LoVo (cell line): ENCODE data around the gene ZNF415.
"Not testable (repeated sequence)": the region's sequence is repeated elsewhere in the genome, so short reads cannot be mapped to it uniquely, and the experiment has no call there.

Source experiments
- DNase-seq: peaks from one replicate; pipeline ENCODE4 v3.0.0-alpha.2; 2016; ENCODE audit warnings: low spot score

The ZNF415 gene

DNA sequence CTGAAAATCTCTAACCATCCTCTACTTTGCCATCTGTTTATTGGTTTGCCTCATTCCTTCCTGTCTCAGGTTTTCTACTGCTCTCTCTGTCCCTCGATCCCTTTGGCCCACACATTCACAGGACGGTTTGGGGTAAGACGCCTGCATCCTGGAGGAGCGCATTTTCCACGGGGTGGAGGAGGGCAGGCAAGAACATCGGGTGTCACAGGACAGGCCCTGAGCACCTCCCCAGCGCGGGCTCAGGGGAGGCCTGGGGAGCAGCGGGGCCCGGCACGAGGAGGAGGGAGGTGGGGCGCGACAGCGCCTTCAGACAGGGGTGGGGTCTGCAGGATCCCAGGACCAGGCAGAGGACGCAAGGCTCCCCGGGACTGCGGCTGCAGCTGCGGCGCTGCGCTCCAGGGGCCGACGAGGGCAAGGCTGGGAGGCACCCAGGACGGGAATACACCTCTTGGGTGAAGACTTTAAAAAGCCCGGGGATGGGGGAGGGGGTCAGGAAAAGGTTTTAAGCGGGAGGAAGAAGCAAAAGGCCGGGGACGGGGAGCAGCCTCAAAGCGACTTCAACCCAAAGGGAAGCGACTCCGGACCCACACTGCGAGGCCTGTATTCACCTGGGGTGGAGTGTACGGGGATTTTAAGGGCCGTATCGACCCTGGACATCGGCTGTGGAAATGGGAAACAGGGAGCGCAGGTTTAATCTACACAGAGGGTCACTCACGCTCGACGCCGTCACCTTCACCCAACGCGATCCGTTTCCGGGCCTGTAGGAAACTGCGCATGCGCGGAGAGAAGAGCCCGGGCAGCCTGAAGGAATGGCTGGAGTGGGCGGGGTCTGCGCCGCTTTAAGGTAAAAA lies at the start of gene ZNF415:
ZNF415 (minus strand) TSS at position 770 of the 851 bp plus-strand sequence. CDS start 10,234 bp downstream, outside the sequence.
- no peak for DNase-seq

DNA sequence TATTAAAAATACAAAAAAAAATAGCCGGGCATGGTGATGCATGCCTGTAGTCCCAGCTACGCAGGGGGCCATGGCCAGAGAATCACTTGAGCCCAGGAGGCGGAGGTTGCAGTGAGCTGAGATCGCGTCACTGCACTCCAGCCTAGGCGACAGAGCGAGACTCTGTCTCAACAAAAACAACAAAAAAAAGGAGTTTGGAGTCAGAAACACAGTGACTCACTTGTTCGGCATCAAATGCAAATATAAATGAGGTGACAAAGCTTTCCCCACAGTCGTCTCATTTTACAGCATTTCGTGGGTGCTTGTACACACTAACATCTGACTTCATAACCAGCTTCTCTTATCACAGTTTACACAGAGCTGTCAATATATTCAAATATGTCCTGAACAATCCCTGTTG lies 49.5 kb upstream of the ZNF415 start:
- DNase-seq, result no peak

DNA sequence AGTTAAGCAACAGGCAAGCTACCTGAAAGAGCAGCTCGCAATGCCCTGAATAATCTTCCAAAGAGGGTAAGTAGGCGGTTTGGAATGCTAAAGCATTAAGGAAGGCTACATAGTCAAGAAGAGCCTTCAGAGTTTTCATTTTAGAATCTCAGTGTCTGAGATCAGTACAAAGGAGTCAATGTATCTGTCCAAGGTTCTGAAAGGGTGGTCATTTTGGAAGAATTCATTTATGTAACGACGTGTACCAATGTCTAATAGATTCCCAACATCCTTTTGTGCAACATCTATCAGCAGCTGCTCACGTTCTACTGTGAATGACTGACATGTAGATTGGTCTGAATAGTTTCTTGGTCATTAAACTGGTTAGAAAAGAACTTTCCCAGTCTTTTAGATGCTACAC lies 45.3 kb upstream of the ZNF415 start:
- DNase-seq, result no peak

DNA sequence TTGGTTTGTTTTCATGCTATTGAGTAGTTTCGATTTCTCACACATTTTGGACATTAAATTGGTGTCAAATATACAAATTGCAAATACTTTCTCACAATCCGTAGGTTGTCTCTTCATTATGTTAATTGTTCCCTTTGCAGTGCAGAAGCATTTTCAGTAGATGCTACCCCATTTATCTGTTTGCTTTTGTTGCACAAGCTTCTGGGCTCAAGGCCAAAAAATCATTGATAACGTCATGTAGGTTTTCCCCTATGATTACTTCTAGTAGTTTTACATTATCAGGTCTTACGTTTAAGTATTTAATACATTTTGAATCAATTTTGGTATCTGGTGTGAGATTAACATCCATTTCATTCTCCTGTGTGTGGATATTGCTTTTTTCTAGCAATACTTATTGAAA lies 40.2 kb upstream of the ZNF415 start:
- DNase-seq, result no peak

DNA sequence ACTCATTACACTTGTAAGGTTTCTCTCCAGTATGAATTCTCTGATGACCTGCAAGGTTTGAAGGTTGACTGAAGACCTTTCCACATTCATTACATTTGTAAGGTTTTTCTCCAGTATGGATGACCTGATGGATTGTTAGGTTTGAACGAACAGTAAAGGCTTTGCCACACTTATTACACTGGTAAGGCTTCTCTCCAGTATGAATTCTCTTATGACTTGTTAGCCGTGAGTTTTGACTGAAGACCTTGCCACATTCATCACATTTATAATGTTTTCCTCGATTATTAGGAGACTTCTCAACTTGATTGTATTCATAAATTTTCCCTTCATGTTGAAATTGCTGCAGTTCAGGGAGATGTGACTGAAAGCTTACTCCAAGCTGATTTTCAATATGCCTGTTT lies 33.0 kb upstream of the ZNF415 start:
- no peak for DNase-seq

DNA sequence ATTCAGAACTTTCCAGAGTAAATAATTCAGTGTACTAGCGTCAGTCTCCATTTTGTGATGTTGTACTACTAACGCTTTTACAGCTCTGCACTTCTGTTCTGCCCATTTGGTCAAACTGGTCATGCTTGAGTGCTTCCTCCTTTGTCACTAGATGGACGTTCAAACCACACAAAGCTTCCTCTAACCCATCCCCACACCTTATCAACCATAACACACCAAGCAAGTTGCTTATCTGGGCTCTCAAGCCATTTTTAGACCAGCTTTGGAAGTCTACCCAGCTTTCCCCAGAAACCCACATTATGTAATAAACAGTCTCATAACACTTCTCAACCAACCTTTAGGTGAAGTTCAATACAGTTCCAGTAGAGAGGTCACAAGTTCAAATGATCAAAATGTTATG lies 28.4 kb upstream of the ZNF415 start:
- DNase-seq, result no peak

DNA sequence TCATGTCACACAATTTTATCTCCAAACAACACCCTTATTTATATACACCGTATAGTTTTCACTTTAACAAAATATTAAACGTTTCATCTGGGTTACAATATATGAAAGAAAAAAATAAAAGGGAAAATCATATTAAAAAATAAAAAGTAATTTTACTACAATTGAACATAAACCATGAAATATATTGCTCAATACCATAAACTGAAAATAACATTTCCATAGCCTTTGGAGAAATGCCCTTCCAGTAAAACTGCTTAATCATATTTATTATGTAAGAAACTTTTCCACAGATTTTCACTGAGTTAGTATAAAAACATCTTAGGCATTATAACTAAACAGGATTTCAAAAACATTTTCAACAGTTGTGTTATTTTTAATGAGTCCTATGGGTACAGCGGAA lies 27.6 kb upstream of the ZNF415 start:
- DNase-seq, result no peak

DNA sequence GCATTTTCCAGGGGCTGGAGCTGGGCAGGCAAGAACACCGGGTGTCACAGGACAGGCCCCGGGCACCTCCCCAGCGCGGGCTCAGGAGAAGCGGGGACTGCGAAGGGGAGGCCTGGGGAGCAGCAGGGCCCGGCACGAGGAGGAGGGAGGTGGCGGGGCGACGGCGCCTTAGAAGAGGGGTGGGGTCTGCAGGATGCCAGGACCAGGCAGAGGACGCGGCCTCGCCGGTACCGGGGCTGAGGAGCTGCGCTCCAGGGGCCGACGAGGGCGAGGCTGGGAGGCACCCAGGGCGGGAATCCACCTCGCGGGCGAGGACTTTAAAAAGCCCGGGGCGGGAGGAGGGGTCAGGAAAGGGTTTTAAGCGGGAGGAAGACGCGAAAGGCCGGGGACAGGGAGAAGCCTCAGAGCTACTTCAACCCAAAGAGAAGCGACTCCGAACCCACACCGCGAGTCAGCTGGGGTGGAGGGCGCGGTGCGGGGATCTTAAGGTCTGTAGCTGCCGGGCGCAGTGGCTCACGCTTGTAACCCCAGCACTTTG lies 25.5 kb upstream of the ZNF415 start:
- no peak for DNase-seq

DNA sequence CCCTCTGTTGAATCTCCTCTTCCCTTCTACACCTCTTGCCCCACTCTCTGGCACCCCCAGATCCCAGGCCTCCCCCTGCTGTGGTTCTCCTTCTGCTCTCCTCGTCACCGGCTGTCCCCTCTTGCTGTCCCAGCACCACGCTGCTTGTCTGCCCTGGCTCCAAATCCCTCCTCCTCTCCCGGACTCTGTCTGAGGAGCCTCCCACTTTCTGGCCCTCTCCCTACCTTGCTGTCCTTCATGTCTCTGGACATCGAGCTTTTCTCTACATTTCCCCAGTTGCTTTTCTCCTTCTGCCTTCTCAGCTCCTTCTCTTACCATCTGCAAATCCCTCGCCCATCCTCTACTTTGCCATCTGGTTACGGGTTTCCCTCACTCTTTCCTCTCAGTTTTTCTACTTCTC lies 24.9 kb upstream of the ZNF415 start:
- no peak for DNase-seq

DNA sequence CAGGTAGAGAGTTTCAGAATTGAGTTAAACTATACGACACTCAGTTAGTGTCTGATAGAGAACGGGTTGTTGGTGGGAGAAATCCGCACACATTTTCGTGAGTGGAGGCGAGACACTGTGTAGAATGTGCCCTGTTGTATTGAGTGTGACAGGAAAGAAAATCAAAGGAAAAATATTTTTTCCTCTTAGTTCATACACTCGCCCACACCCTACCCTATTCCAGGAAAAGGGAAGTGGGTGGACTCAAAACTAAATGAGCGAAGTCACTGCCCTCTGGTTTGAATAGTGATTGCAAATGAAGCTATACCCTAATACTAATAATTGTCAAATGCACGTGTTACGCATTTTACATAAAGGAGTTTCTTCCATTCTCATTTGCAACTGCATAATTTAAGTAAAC lies 24.1 kb upstream of the ZNF415 start:
- no peak for DNase-seq

DNA sequence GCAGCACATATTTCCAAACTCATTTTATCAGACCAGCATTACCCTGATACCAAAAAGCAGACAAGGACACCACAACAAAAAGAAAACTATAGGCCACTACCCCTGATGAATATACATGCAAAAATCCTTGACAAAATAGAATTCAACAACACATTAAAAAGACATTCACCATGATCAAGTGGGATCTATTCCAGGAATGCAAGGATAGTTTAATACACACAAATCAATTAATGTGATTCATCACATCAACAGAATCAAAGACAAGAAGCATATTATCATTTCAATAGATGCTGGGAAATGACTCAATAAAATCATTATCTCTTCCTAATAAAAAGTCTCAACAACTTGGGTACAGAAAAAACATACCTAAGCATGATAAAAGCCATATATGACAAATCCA lies 14.9 kb upstream of the ZNF415 start:
- no peak for DNase-seq

DNA sequence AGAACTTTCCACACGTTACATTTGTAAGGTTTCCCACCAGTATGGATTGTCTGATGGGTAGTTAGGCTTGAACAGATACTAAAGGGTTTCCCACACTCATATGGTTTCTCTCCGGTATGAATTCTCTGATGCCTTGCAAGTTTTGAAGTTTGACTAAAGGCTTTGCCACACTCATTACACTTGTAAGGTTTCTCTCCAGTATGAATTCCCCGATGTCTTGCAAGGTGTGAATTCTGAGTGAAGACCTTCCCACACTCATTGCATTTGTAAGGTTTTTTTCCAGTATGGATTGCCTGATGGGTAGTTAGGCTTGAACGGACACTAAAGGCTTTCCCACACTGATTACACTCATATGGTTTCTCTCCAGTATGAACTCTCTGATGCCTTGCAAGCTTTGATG lies 7.6 kb upstream of the ZNF415 start:
- no peak for DNase-seq

DNA sequence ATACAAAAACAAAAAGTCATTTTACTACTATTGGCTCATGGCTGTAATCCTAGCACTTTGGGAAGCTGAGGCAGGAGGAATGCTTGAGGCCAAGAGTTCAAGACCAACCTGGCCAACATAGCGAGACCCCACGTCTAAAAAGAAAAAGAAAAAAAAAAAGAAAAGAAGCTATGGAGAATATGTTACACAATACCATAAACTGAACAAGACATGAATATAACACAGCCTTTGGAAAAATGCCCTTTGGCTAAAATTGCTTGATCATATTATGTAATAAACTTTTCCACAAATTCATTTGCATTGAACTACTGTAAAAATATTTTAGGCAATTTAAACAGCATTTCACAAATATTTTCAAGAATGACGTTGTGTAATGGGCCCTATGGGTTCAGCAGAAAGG lies 3.7 kb upstream of the ZNF415 start:
- DNase-seq, result no peak

DNA sequence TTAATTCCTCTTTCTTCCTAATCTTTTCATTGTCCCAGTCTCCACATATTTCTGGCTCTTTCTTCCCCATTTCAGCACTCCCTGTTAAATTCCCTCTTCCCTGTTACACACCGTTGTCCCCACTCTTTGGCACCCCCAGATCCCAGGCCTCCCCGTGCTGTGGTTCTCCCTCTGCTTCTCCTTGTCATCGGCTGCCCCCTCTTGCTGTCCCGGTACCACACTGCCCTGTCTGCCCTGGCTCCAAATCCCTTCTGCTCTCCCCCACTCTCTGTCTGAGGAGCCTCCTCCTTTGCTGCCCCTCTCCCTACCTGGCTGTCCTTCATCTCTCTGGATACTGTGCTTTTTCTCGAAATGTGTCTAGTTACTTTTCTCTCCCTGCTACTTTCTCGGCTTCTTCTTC lies 983 bp downstream of the ZNF415 start:
- no peak for DNase-seq

DNA sequence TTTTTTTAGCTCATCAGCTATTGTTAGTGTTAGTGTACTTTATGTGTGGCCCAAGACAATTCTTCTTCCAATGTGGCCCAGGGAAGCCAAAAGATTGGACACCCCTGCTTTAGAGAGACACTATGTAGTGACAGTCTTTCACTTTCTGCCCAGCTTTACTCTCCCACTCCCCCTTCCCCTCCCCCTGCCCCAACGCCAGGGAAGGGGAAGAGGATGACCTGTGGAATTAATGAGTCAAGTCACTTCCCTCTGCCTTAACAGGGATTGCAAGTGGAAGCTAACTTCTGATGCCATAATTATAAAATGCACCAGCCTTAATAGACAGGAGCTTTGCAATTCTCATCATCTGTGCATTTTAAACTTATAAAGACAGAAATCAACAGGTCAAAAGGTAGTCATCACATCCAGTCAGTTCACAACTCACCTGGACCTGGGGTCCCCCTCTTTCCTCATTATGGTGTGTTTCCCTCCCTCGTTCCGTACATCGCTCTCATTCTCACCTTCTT lies 1.6 kb downstream of the ZNF415 start:
- no peak for DNase-seq

DNA sequence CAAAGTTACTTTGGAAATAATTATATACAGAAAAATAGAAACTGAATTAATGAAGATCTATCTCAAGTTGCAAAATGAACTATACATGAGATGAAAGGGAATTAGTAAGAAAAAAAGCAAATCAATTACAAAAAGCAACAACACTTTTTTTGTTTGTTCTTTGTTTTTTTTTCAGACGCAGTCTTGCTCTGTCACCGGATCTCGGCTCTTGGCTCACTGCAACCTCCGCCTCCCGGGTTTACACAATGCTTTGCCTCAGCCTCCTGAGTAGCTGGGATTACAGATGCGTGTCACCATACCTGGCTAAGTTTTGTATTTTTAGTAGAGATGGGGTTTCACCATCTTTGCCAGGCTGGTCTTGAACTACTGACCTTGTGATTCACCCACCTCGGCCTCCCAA lies 2.2 kb downstream of the ZNF415 start:
- no peak for DNase-seq

DNA sequence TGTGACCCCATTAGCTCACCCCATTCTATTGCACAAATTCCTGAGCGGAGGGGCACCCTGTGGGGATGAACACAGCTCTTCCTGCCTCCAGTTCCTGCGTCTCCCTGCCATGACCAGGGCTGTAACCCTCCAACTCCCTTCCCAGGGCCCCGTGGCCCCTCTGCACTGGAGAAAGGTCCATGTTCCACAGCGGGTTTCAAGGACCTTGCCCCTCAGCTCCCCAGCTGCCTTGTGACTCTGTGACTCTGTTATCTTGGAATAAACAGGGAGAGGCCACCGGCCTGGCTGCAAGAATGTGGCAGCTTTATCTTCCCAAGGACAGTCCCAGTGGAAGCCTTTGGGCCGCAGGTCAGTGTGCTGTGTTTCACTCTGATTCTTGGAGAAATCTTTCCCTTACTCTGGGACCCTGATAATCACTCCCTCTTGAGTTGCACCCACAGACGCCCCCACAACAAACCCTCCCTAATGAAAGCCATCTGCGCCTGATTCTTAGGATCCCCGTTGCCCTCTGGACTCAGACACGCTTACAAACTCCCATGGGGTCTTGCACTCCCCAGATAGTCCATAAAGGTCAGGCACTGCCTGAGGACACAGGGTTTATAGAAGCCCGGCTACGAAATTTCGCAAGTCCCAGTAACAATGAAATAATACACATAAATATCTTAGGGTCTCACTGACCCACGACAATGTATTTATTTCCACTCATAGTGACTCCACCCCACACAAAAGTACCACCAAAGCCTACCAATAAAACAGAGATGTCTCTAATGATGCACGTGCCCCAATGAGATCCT lies 5.8 kb downstream of the ZNF415 start:
- DNase-seq, result not testable (repeated sequence)

DNA sequence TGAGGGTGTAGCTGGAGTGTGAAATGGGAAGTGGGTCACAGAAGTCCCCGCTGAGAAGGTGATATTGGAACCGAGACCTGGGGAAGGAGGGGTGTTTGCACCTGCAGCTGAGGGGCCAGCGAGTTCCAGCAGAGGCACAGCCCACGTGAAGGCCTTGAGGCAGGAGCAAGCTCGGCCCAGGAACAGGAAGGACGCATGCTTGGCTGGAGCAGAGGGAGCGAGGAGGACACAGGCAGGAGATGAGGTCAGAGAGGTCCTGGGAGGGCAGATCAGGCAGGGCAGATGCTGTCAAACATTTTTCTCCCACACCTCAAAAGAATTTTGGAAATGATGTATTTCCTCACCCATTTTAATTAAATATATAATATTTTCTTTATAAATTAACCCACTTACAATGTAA lies 9.3 kb downstream of the ZNF415 start:
- no peak for DNase-seq

DNA sequence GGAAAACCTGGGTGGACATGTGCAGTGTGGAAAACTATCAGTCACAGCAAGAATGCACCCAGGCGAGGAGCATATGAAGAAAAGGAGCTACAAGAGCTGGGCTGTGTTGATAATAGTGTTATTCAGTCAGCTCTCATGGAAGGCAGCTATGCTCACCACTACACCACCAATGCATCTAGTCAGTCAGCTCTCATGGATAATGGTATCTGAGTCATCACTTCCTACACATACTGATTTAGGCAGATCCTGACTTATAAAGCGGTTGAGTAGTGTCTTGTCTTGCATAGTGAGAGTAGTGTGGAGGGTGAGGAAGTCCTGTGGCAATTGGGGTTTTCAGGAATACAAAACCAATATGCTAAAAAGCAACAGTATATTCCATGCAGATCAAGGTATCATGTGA lies 20.4 kb downstream of the ZNF415 start:
- DNase-seq, result no peak

DNA sequence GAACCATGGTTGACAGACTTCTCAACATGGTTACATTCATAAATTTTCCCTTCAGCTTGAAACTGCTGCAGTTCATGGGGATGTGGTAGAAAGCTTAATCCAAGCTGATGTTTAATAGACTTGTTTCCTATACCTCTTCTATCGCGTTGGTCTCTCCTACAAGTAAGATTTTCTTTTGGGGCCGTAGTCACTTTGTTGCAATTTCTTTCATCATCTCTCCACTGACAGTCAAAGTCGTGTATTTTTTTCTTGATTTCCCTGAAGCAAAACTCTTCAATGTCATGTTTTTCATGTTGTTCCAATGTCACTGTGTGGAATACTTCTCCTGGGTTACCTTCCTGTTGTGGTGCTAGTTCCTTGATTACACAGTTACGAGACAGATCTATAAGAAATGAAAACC lies 23.2 kb downstream of the ZNF415 start:
- DNase-seq, result no peak

DNA sequence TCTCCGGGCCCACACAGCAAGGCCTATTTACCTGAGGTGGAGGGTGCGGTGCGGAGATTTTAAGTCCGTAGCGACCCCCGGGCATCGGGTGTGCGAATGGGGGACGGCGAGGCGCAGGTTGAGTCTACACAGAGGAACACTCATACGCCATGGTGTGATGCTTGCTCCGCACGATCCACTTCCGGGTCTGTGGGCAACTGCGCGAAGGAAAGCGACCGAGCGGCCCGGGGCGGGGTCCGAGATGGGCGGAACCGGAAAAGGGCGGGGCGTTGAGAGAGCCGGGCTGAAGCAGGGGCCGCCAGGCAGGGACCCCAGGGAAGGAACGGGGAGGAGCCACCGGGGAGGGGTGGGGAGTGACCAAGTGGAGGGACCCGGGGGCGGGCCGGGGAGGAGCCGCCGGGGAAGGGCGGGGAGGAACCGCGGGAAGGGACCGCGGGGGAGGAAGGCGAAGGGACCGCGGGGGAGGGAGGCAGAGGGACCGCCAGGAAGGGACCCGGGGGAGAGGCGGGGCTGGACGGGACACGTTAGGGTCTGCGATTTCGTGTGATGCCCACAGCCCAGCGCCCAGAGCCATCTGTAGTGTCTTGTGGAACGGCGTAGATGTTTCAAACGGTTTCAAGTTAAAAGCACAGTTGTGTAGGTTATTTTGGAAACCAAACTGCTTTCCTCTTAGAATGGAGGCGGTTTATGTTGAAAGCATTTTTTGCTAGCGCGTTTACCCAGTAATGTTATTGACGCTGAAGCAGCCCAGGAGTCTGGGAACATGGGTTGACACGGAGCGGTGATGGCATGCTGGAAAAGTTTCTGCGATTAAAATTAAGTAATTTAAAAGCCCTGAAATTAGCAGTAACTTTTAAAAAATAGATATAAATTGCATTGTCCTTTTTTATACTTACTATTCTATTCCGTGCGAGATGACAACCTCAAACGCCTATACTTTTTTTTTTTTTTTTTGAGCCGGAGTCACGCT lies 29.2 kb downstream of the ZNF415 start, which contains the start of gene ZNF160:
ZNF160 (minus strand) TSS at position 189 of the 970 bp plus-strand sequence. CDS start 17,146 bp downstream, outside the sequence.
- DNase-seq, result peak; percentile 95
